ES-I3 (cell line): ENCODE data around the gene TMEM47.

Experiments
- H3K36me3 ChIP-seq: 2 replicates; pipeline ENCODE4 v1.6.1; 2013; ENCODE audit warnings: mild to moderate bottlenecking, low read length, control low read depth, moderate library complexity; ENCODE audit not compliant: insufficient read depth
- H3K4me1 ChIP-seq: 2 replicates; pipeline ENCODE4 v1.6.1; 2013; ENCODE audit warnings: mild to moderate bottlenecking, control low read depth, low read length; ENCODE audit not compliant: insufficient read depth
- H3K9ac ChIP-seq: 2 replicates; pipeline ENCODE4 v1.6.1; 2013; ENCODE audit warnings: low read depth, mild to moderate bottlenecking, low read length, moderate library complexity
- H3K9me3 ChIP-seq: 2 replicates; pipeline ENCODE4 v1.6.1; 2013; ENCODE audit warnings: mild to moderate bottlenecking, low read length, moderate library complexity; ENCODE audit not compliant: control insufficient read depth, insufficient read depth

TMEM47 gene

DNA sequence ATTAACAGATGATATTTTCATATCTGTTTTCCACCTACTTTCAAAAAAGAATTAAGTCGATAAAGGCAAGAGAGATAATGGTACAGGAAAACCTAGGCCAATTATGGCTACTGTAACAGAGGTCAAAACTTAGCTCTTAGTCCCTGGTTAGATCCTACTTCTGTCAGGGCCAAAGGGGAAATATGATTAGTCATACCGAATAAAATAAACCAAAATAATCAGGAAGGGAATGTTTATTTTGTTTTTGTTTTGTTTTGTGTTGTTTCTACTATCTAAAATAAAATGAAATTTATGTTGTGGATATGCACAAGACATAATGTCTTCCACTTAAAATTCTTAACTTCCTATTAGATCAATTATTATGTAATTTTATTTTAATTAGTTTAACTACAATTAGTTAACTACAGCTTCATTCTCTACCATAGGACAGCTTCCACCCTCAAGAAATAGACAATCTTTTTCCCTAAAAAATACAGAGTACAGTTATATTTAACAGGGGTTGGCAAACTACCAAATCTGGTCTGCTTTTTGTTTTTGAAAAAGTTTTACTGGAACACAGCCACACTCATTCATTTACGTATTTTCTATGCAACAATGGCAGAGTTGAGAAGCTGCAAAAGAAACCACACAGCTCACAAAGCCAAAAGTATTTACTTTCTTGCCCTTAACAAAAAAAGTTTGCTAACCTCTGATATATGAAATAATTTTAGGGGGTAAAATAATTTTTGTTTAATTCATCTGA, 25.4 kb downstream of the TMEM47 start:
- Histone ChIP-seq H3K9me3 (no peaks in the 10 kb centered on the region), H3K9ac (no peak overlapping the region), H3K4me1 (peaks cover 5% of the 10 kb centered on the region; the same call in 1 of the 2 replicates), H3K36me3 (peaks cover 5% of the 10 kb centered on the region; the same call in 1 of the 2 replicates)

DNA sequence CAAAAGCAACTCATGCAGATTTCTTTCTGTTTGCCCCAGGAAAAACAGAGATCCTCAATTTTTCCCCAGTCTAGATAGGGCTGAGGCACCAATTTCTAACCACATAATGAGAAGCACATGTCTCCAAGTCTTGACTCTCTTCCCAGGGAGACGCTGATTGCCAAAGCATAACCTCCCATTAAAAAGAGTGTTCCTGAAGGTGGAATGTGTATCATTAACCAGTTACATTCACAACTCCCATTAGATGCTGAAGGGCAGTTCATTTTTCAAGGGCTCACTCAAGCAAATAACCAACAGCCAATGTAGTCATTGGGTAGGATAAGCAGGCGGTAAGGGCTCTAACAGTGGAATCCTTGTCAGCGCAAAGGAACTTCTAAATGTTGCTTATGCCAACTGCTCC, 27.5 kb downstream of the TMEM47 start:
- Histone ChIP-seq H3K36me3 (peaks cover 5% of the 10 kb centered on the region; the same call in 1 of the 2 replicates), H3K4me1 (peaks cover 5% of the 10 kb centered on the region; the same call in 1 of the 2 replicates)

DNA sequence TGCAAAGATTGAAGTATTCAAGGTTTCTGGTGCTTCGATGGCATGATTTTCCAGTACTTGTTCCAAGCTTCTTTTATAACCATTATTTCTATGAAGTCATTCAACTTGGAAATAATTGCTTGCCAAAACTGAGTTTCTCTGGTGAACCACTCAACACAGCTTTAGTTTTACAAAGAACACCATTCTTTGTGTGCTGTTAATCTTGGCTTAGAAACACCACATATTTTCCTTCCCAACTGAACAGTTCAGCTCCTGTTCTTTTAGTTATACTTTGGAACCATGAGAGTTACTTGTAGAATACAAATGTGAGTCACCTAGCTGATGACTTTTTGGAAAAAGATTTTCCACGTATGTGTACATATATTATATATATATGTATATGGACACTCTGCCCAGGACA, 32.7 kb downstream of the TMEM47 start:
- Histone ChIP-seq H3K9me3 (no peaks in the 10 kb centered on the region), H3K4me1 (no peaks in the 10 kb centered on the region)

More for the DNA sequence above, 27.5 kb downstream of the TMEM47 start:
- Histone ChIP-seq H3K9me3 (no peaks in the 10 kb centered on the region), H3K9ac (no peak overlapping the region)

DNA sequence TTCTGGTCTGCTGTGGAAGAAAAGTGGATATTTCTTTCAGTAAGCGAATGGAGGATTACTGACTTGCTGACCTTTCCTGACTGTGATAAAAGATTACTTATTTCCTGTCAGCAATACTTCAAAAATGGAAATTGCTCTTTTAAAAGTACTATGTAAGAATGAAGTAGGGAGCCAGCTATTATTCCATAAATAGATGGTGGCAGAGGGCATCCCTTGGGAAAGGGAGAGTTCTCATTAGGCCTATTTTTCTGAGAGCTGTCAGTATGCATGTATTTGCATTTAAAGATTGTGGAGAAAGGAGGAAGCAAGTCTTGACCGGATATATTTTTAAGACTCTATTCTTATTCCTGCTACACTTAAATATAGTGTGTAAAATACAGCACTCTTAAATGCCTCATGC, 37.2 kb downstream of the TMEM47 start:
- Histone ChIP-seq H3K9me3 (0 out of 2 replicates have a peak, but pooled peaks cover 4% of the 10 kb centered on the region), H3K9ac (no peak overlapping the region), H3K4me1 (no peaks in the 10 kb centered on the region), H3K36me3 (no peaks in the 10 kb centered on the region)

More for the DNA sequence above, 32.7 kb downstream of the TMEM47 start:
- no peaks in the 10 kb centered on the region for H3K36me3 ChIP-seq
- no peak overlapping the region for H3K9ac ChIP-seq

DNA sequence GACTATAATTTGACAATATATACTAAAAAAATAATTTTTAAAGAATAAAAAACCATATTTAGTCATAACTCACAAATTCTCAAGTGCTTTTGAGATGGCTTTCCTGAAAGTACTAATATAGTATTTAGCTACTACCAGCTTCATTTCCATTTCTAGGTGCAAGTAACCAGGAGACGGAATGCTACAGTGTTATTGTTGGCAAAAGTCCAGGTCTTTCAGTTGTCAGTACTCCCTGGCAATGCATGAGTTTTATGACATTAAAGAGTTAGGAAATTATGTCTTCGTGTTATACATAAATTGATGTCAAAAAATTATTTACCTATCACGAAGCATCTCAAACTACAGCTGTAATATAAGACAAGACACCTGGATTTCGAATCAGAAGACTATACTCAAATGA, 45.0 kb downstream of the TMEM47 start:
- no peaks in the 10 kb centered on the region for H3K36me3 ChIP-seq
- H3K9ac ChIP-seq, result no peak overlapping the region
- peaks cover 9% of the 10 kb centered on the region; the same call in 1 of the 2 replicates for H3K4me1 ChIP-seq
- peaks cover 4% of the 10 kb centered on the region for H3K9me3 ChIP-seq

DNA sequence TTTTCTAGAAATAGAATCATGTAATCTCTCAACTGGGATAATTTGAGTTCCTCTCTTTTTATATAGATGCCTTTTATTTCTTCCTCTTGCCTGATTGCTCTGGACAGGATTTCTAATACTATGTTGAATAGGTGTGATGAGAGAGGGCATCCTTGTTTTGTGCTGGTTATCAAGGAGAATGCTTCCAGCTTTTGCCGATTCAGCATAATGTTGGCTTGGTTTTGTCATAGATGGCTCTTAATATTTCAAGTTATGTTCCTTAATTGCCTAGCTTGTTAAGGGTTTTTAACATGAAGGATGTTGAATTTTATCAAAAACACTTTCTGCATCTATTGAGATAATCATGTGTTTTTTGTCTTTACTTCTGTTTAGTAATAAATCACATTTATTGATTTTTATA, 58.7 kb downstream of the TMEM47 start:
- Histone ChIP-seq H3K36me3 (no peaks in the 10 kb centered on the region), H3K4me1 (peaks cover 13% of the 10 kb centered on the region; the same call in 1 of the 2 replicates), H3K9me3 (no peaks in the 10 kb centered on the region), H3K9ac (no peak overlapping the region)

DNA sequence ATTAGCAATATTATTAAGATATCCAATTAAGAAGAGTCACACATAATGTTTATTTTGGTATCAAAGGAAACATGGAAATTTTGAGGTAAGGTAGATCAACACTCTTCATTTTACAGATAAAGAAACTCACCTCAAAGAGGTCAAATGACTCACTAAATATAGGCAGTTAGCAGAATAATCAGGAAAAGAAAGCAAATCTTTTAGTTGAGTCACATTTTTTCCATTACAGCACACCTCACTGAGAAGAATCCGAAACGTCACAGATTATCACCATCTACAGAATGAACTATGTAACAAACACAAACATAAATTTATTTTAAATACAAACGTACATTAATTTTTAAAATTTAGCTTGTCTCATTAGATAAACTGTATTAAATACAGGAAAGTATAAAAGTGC, 70.1 kb downstream of the TMEM47 start:
- Histone ChIP-seq H3K36me3 (no peaks in the 10 kb centered on the region), H3K4me1 (peaks cover 3% of the 10 kb centered on the region; the same call in 1 of the 2 replicates)

DNA sequence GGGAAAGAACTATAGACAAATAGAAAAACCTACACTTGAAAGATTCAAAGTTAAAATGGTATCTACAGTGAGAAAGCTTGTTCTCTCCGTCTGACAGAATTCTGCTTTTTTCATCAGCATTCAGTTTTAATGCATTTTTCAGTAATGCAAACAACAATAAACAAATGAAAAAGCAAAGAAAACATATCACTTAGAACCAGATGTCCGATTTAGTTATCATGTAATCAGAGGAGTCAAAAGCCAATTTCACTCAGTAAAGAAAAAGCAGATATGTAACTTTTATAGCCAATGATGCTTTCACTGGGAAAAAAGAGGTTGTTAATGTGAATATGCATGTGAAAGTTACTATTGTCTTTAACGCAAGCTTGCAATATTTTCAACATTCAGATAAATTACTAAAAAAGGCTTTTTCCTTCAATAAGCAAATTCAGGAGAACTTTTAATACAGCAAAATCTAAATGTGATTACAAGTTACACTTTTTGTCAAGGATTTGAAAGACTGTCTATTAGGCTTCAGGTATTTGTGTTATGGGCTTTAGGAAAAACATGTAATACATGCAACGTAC, 70.7 kb downstream of the TMEM47 start:
- Histone ChIP-seq H3K9ac (no peak overlapping the region), H3K4me1 (peaks cover 3% of the 10 kb centered on the region; the same call in 1 of the 2 replicates), H3K9me3 (no peaks in the 10 kb centered on the region), H3K36me3 (no peaks in the 10 kb centered on the region)

More for the DNA sequence above, 70.1 kb downstream of the TMEM47 start:
- no peaks in the 10 kb centered on the region for H3K9me3 ChIP-seq
- no peak overlapping the region for H3K9ac ChIP-seq

DNA sequence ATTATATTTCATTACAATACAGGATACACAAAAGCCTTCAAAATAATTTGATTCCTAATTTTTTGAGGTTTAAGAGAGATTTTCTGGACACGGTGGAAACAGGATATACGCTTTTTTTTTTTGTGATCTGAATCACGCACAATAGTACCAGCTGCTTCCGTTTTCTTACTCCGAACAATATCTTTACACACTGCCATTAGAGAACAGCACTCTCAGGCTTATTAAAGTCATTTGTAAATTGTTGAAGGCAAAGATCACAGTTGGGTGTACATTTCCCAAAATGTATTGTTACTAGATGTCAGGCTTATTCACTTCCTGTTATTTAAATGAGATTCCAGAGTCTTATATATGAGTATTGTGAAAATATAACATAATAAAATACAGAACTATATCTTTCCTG, 71.5 kb downstream of the TMEM47 start:
- H3K9me3 ChIP-seq, result no peaks in the 10 kb centered on the region
- no peaks in the 10 kb centered on the region for H3K36me3 ChIP-seq
- no peak overlapping the region for H3K9ac ChIP-seq
- H3K4me1 ChIP-seq, result peaks cover 3% of the 10 kb centered on the region; the same call in 1 of the 2 replicates

DNA sequence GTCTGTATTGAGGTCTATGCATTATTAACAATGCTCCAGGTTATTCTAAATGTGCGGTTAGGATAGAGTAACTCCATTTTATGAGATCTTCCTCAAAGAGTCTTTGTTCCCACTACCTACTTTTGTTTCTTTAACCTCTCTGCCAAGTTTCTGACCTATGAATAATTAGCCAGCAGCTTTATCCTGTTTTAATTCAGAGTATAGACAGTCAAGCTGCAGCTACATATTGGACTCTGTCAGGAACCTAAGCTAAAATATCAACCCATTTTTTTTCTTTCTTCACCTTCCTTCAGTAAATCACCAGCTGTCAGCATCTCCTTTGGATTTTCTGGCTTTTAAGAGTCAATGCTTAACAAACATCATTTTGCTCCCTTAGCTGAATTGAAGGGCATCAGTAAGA, 72.3 kb downstream of the TMEM47 start:
- Histone ChIP-seq H3K36me3 (no peaks in the 10 kb centered on the region), H3K9ac (no peak overlapping the region), H3K4me1 (peaks cover 3% of the 10 kb centered on the region; the same call in 1 of the 2 replicates), H3K9me3 (no peaks in the 10 kb centered on the region)

DNA sequence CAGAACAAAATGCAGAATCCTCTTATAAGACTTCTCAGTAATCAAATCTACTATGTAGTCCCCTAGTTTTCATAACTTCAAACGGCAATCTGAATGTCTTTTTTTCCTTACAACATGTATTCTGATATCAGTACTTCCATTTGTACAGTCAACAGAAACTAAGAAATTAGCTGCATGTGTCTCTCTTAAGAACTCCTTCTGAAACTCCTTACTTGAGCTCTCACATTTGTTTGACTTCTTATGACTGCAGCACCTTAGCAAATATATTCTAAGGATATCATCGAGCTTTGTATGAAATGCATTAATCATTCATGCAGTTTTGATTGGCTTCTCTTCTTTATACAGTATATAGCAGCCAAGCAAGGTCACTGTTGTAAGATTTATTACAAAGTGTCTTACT, 77.0 kb downstream of the TMEM47 start:
- H3K36me3 ChIP-seq, result no peaks in the 10 kb centered on the region
- no peaks in the 10 kb centered on the region for H3K9me3 ChIP-seq
- H3K9ac ChIP-seq, result no peak overlapping the region
- H3K4me1 ChIP-seq, result peaks cover 32% of the 10 kb centered on the region

DNA sequence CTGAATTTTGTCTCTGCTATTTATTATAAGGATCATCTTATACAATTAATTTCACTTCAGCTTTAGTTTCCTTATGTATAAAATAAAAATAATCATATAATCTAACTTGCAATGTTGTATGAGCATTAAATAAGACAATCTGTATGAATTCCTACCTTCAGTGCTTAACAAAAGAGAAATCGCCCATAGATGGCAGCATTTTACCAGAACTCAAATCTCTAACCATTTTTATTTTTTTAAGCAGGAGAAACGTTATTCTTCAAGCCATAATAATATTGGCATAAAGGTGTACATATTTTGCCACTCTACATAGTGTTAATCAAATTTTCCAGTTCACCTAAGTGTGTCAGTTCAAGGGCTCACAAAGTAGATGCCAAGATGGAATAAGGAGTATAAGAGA, 78.8 kb downstream of the TMEM47 start:
- H3K4me1 ChIP-seq, result peaks cover 30% of the 10 kb centered on the region
- no peak overlapping the region for H3K9ac ChIP-seq
- no peaks in the 10 kb centered on the region for H3K9me3 ChIP-seq
- H3K36me3 ChIP-seq, result no peaks in the 10 kb centered on the region
